HEK293T (cell line): ENCODE results near the gene TMEM225B.

Source experiments
- FOXK2 ChIP-seq: fragments of 450-650 bp; IDR thresholded peaks from 2 replicates; pipeline ENCODE4 v1.6.1; 2016; ENCODE audit warnings: mild to moderate bottlenecking
- FOXM1 ChIP-seq: fragments of 450-650 bp; IDR thresholded peaks from 2 replicates; pipeline ENCODE4 v1.6.1; 2017; ENCODE audit warnings: mild to moderate bottlenecking, borderline replicate concordance
- ZNF384 ChIP-seq: fragments of 450-650 bp; IDR thresholded peaks from 2 replicates; pipeline ENCODE4 v1.6.1; 2016

GRCh38 chr7:99653754-99654153, 55.7 kb downstream of the TMEM225B start:
- no peak for TF ChIP-seq ZNF384
- no peak for TF ChIP-seq FOXM1
- no peak for TF ChIP-seq FOXK2
